Measurements from ENCODE around the gene SYT10. TPM values are rescaled to one million over a fixed set of nuclear protein-coding genes. Genes with fewer than 3 reads are reported as not detected.
"Not testable (repeated sequence)": the region's sequence is repeated elsewhere in the genome, so short reads cannot be mapped to it uniquely, and the experiment has no call there.

The SYT10 gene
- total RNA-seq, 1 donor, result not detected

DNA sequence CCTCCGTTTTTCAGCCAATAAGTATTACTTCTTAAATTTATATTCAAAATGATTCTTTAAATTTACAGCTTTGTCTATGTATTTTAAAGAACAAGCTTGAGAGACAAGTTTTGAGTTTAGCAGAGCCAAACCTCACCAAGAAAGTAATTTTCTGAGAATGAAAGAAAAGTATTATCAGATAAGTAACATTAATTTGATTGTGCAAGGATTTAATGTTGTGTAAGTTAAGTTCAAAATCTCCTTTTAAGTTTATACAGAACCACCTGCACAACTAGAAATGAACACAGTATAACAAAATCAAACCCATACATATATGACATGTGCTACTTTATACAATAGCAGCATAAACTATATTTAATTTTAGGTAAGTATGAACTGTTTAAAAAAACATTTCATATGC is 63.5 kb downstream of the SYT10 start:
- H3K4me3 ChIP-seq (ENCODE audit: low read depth, low read length), result no peak overlapping the region
- no peak for DNase-seq (ENCODE audit: low read depth)
- TF ChIP-seq CTCF (IDR thresholded peaks at IDR 0.05; ENCODE audit: insufficient read depth, low read length), result no peak

- TF ChIP-seq CTCF (IDR thresholded peaks at IDR 0.05; ENCODE audit: insufficient read depth, low read length), result no peak
- no peak overlapping the region for H3K4me3 ChIP-seq (ENCODE audit: low read depth, low read length)
- DNase-seq (ENCODE audit: low read depth), result no peak
These were observed 69.3 kb downstream of the SYT10 start for GRCh38 chr12:33370318-33370717.

- DNase-seq (ENCODE audit: low read depth), result no peak
- H3K4me3 ChIP-seq (ENCODE audit: low read depth, low read length), result no peak overlapping the region
- no peak for TF ChIP-seq CTCF (IDR thresholded peaks at IDR 0.05; ENCODE audit: insufficient read depth, low read length)
These were observed 82.4 kb downstream of the SYT10 start for GRCh38 chr12:33357181-33357580.

GRCh38 chr12:33349791-33350190 is 89.8 kb downstream of the SYT10 start:
- no peak for DNase-seq (ENCODE audit: low read depth)

GRCh38 chr12:33331961-33332398 is 107.6 kb downstream of the SYT10 start:
- H3K4me3 ChIP-seq (ENCODE audit: low read depth, low read length); DNase-seq (ENCODE audit: low read depth): not testable (repeated sequence)

More at GRCh38 chr12:33349791-33350190, 89.8 kb downstream of the SYT10 start:
- H3K4me3 ChIP-seq (ENCODE audit: low read depth, low read length), result no peak overlapping the region
- TF ChIP-seq CTCF (IDR thresholded peaks at IDR 0.05; ENCODE audit: insufficient read depth, low read length), result no peak

GRCh38 chr12:33330940-33331339 is 108.7 kb downstream of the SYT10 start:
- TF ChIP-seq CTCF (IDR thresholded peaks at IDR 0.05; ENCODE audit: insufficient read depth, low read length), result no peak
- H3K4me3 ChIP-seq (ENCODE audit: low read depth, low read length), result no peak overlapping the region
- DNase-seq (ENCODE audit: low read depth), result no peak

All from fibroblast of the aortic adventitia (primary cell).